ENCODE measurements around the gene CTDSP2.
"Not testable (repeated sequence)": the region's sequence is repeated elsewhere in the genome, so short reads cannot be mapped to it uniquely, and the experiment has no call there.

CTDSP2 gene

GRCh38 chr12:57834086-57834876, 12.2 kb downstream of the CTDSP2 start:
- no peak for DNase-seq (ENCODE audit: low spot score)

GRCh38 chr12:57833672-57834071, 12.9 kb downstream of the CTDSP2 start:
- no peak for DNase-seq (ENCODE audit: low spot score)

DNA sequence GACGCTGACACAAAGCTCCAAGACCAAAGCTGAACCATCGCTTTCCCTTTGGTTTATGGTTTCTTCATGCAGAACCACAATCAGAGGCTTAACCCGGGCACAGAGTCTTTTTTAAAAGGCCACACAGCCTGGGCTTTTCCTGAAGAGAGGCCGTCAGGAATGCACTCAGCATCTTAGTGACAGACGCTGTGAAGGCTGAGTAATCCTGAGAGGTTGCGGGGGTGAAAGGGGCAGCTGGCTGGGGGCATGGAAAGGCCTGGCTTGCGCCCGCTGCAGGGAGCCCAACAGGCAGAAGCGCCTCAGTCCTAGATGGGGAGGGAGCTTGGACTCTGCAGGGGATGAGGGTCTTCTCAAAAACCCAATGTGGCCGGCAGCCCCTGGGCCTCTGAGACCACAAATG, 13.6 kb downstream of the CTDSP2 start:
- DNase-seq (ENCODE audit: low spot score): peak; percentile 81

GRCh38 chr12:57830393-57830792, 16.1 kb downstream of the CTDSP2 start:
- no peak for DNase-seq (ENCODE audit: low spot score)

DNA sequence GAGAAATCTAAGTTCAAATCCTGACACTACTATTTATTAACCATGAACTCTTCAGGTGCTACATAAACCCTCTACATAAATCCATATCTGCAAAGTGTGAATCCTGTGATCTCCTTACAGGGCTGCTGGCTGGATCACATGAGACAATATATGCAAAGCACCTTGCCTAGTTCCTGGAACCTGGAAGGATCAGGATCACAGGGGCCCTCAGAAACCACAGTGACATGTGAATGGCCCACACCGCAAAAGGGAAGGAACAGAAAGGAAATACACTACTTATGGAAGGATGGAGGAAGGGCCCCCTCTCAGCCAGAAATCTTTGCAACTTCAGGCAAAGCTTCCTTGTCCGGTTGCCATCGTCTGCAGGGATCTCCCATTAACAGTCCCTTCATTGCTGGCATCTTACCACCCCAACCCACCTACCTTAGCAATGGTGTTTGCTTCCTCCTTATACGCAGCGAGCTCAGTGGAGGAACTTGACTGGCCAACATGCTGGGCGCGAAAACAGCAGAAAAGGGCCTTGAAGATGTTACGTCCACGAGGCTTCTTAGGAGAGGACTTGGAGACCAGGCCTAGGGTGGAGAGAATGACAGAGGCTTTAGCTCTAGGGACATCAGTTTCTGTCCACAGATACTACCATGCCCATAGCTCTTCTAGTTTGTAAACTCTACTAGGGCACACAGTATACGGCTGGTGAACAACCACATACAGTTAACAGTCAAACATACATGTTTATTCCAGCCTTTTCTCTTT, 17.3 kb downstream of the CTDSP2 start:
- no peak for DNase-seq (ENCODE audit: low spot score)

- DNase-seq (ENCODE audit: low spot score): no peak
Observed at GRCh38 chr12:57826966-57827365, 19.6 kb downstream of the CTDSP2 start.

DNA sequence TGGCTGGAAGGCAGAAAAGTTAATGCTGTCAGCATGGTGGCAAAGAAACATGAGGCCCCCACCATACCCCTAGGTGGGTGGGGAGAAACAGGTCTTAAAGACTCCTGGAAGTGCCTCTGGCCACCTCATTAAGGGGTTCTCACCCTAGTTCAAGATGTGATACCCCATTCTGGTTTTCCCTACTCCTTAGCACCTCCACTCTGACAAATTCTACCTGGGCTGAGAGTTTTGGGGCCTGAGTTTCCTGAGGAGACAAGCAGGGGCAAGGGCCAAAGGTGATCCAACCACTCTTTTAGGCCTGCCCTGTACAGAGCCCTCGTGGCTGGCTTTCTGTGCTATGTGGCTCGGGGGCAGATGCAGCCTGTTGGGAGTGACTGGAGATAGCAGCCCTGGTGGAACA, 20.1 kb downstream of the CTDSP2 start:
- no peak for DNase-seq (ENCODE audit: low spot score)

- DNase-seq (ENCODE audit: low spot score): no peak
Observed at GRCh38 chr12:57825451-57825850, 21.1 kb downstream of the CTDSP2 start.

GRCh38 chr12:57823908-57824640, 22.5 kb downstream of the CTDSP2 start:
- no peak for DNase-seq (ENCODE audit: low spot score)

- DNase-seq (ENCODE audit: low spot score): no peak
Observed at GRCh38 chr12:57823131-57823907, 23.2 kb downstream of the CTDSP2 start.

GRCh38 chr12:57822392-57823130, 24.0 kb downstream of the CTDSP2 start:
- no peak for DNase-seq (ENCODE audit: low spot score)

DNA sequence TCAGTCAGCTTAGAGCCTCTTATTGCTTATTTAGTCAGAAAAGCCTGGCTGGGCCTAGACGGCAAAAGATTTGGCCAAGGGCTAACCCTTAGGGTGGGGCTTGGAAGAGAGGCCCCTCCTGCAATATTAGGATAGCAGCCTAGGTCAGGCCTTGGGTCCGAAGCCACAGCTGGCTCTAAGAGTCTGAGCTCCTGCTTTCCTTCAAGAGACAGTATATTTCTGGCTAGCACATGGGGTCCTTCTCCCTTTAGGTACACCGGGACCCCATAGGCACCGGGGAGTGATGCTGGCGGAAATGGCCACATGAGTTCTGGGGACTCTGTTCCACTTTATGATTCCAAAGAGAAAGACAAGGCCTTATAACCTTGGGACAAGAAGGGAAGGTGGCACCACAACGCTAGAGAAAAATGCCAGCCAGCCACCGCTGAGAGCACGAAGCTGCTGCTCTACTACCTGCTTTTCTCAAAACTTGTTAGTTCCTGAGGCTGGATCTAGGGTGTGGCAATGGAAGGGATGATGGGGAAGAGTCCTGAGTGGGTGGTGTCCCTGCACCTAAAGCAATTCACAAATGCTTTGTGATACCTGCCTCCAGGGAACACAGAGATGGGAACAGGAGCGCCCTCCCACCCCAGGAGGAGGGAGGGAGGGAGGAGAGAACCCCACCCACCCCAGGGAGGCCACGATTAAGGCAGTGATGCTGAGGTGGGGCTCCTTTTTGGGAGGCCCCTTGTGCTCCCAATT, 24.9 kb downstream of the CTDSP2 start:
- no peak for DNase-seq (ENCODE audit: low spot score)

- not testable (repeated sequence) for DNase-seq (ENCODE audit: low spot score)
Observed at GRCh38 chr12:57821015-57821414, 25.5 kb downstream of the CTDSP2 start.

GRCh38 chr12:57820119-57820518, 26.4 kb downstream of the CTDSP2 start:
- not testable (repeated sequence) for DNase-seq (ENCODE audit: low spot score)

GRCh38 chr12:57817990-57818331, 28.6 kb downstream of the CTDSP2 start:
- not testable (repeated sequence) for DNase-seq (ENCODE audit: low spot score)

- no peak for DNase-seq (ENCODE audit: low spot score)
Observed at GRCh38 chr12:57817261-57817989, 29.1 kb downstream of the CTDSP2 start.

- no peak for DNase-seq (ENCODE audit: low spot score)
Observed at GRCh38 chr12:57816855-57817151, 29.7 kb downstream of the CTDSP2 start.

DNA sequence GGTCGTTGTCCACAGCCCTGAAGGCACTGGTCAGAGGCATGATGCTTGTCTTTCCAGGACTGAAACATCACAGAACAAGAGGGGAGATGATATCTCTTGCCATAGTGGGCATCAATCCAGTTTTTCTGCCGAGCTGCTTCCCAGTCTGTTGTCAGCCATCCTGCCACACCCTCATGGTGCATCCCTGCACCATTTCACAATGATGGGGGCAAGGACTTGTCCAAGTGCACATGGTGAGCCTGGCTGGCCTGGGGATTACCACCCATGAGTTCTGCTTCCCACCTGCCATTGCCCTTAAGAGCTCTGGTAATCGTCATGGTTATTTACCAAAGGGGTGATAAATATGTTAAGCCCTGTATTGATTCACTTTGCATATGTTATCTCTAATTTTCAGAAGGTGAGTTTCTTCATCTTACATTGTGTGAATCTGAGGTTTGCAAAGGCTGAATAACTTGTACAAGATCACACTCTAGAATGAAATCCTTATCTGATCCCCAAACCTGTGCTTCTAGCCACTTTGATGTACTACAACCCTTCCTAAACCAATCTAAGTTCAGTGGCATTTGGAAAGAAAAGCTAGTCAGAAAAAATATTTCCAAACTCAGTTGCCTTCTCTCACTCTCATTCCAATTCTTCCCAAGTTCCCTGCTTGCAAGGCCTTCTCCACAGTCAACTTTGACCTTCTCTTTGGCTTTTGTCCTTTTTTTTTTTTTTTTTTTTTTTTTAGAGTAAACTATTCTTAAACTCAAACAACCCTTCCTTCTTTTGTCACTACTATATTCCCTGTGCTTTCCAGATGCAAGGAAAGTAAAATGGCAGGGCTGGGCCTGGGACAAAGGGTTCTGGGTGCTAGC, 30.3 kb downstream of the CTDSP2 start:
- no peak for DNase-seq (ENCODE audit: low spot score)
